DMS114 treated with DMSO at 0.1 percent for 48 hours (cell line): Measurements from ENCODE around the gene PRDM1.

ENCODE experiments used
- DNase-seq: peaks from one replicate; lab custom pipeline; 2025; ENCODE audit not compliant: unreplicated experiment; lab: John Stamatoyannopoulos, UW

The PRDM1 gene

GRCh38 chr6:106069478-106069877, 16.7 kb upstream of the PRDM1 start:
- DNase-seq: no peak

- DNase-seq: no peak
Measured at GRCh38 chr6:106070636-106071035, 15.5 kb upstream of the PRDM1 start.

DNA sequence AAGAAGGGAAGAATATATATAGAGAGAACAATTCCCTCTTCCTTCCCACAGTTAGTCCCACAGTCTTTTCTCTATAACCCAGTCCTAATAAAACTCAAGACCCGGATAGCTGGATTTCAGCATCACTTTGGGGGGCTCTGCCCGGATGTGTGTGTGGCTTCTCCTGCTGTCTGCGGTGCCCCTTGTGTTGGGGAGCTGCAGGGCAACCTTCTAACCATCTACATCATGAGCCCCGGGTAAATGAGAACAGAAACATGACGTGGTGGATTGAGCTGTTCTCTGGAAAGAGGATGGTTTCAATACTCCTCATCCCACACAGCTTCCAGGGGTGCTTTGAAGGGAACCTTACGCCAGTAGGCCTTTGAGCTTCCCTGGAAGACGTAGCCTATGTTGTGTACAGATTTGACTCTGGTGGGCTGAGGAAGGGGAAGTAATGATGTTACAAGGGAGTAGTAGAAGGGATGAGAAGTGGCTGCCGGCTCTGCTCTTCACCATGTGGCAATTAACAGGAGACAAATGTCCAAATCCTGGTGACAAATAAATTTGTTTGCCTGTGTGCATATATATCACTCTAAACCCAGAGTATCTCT, 13.5 kb upstream of the PRDM1 start:
- no peak for DNase-seq

GRCh38 chr6:106074146-106074545, 12.0 kb upstream of the PRDM1 start:
- DNase-seq: no peak

- DNase-seq: no peak
Measured at GRCh38 chr6:106076139-106076538, 10.0 kb upstream of the PRDM1 start.

DNA sequence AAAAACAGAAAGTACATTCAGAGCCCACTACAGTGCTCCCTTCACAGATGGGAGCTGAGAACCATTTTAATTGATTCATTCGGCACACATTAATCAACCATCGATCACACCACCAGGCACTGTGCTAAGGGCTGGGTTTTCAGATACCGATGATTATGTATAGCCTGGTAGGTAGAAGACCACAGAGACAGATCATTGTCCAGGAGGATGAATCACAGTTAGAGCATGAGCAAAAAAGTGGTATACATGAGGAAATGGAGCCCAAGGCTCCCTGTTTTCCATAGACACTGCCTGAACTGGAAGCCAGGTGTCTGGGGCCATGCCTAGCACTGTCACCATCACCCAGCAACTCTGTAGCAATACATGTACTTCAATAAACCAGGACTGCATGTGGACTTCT, 9.0 kb upstream of the PRDM1 start:
- DNase-seq: no peak

- no peak for DNase-seq
Measured at GRCh38 chr6:106077881-106078280, 8.3 kb upstream of the PRDM1 start.

DNA sequence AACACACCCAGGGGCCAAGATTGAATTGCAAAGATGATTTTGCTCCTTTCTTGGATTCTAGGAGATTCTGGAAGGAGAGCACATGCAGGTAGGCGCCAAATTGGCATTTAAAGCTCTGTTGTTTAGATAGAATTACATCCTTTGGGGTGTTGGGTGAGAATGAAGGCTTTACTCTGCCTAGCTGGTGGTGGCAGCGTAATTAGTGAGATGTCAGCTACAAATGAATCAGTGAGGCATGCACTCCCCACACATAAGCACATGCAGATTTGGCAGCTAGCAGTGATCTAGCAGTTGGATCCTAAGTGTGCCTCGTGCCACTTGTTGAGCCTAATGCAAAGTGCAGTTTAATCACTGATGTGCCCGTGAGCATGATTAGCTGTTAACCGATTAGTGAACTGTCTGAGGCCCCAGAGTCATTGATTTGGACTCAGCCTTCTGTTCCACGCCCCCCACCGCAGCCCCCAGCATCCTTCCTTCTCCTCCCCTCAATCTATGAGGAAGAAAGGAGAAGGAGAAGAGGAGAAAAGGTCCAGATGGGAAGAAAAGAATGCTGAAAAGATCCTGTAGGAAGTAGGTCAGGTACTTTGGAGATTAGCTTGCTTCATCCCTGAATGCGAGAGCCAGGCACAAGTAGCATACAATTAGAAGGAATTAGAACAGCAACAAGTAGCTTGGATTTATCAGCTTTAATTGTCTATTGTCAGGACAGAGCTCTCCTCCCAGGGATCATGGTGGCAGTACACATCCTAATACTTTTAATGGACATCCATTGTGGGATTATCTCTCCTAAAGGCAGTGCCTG, 6.0 kb upstream of the PRDM1 start:
- DNase-seq: no peak

GRCh38 chr6:106080763-106081095, 5.4 kb upstream of the PRDM1 start:
- no peak for DNase-seq

DNA sequence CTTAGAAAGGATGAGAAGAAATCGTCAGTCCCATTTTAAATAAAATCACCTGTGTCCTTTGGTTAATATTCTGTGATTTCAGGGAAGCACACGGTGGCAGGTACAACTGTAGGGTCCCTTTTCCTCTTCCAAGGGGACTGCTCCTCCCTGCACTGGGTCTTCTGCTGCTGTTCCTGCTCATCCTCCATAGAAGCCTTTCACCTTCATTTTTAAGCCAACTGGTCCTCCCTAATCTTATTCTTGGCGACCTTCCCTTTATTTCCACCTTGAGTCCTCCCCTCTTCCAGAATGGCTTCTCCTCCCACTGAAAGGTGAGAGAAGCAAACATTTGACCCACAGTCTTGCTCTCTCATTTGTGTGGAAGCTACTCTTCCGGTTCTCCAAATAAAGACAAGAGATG, 4.4 kb upstream of the PRDM1 start:
- no peak for DNase-seq

DNA sequence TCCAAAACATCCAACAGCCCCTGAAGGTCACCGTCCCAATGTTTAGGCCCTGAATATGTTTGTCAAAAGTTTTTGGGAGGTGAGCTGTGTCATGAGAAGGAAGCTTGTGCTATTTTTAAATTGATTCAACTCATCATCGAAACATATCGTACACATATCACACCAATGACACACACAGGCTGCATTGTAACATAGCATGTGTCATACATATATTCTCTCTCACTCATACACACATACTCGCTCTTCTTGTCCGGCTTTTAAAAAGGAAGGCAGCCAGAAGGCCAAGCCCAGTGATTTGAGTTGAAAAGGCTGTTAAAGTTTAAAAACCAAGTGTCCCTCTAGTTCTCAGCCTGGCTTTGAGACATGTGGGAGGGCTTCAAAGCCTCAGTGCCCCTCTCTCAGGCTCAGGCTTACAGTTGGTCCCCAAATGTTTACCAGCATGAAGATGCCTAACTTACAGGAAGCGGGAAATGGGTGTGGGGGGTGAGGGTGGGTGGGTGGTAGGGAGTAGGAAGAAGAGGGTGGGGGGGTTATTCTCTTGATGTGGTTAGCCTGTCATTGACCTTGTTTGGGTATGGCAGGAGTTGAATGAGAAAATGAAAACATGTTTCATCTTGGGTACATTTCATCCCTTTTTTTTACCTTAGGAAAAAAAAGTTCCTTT, 3.3 kb upstream of the PRDM1 start:
- DNase-seq: no peak

GRCh38 chr6:106083618-106084017, 2.5 kb upstream of the PRDM1 start:
- no peak for DNase-seq

DNA sequence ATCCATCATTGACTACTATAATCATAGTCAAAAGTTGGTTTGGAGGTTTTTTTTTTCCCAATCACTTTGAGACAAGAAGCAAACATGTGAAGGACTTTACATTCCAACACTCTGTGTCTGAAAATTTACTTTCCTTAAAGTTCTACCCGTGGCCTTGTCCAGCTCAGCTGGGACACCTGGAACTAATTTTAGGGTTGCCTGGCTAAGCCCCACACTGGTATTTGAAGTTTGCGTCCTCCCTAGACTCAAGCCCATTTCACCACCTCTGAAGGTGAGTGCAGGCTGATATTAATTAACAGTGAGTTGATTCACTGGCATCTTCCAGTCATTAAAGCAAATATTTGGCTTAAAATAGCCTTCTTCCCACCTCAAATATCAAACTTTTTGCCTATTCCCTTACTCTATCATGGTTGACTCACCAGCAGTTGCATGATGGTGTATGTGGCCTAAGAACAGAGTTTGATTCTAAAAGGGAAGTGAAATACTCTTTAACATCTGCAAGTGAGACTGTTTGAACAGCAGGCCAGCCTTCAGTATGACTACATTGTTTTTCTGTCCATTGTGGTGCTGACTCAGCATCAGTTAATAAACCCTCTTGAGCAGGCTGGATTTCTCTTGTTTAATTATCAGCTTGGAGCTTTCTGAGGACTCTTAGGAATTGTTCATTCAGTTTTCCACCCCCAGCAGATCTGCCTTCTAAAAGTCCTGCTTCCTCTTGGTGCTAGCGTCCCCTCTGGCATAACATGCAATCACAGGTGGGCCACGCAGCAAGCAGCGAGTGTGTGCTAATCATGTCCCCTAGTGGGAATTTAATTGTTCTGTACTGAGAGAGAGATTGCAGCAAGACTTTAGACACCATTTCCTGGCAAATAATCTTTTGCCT, 1.8 kb upstream of the PRDM1 start:
- DNase-seq: no peak

- no peak for DNase-seq
Measured at GRCh38 chr6:106084989-106085691, 996 bp upstream of the PRDM1 start.

GRCh38 chr6:106085692-106085983, 498 bp upstream of the PRDM1 start:
- DNase-seq: no peak

DNA sequence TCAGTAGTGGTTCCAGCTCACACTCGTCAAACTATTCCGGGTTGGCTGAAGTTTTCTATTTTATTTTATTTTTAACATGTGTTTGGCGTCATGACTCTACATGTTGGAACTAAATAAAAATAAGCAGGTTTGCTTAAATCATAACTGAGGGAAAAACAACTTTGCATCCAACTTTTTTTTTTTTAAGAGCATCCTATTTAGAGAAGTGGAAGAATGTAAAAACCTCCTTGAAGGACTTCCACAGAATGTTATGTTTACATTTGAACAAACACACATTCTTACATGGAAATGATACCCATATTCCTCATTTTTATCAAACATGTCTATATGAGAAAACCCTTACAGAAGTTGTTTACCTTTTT, 659 bp downstream of the PRDM1 start:
- DNase-seq: no peak

DNA sequence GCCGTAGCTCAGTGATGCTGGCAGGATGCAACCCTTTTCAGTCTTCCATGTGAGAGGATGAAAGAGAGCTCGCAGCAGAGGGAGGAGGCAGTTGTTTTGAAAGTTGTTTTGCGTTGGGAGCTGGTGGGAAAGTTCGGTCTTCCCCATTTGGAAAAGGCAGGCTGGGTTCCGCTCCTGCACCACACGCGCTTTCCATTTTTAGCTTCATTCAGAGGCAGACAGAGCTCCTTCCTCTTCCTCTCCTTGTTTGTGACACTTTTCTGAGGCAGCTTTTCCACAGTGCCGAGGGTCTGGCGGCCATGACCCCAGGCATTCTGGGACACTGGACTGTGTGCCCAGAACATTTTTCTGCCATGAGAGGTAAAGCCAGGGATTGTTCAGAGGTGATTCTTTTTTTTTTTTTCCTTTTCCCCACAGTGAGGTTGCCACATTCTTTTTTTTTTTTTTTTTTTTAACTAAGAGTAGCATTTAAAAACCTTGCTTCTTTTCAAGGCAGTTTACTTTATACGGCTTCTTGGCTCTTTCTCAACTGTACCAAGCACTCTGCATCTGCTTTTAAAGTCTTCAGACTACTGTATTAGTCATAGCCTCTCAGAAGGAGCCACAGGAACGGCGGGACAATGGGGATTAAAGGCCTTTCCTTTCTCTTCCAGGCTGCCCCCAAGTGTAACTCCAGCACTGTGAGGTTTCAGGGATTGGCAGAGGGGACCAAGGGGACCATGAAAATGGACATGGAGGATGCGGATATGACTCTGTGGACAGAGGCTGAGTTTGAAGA, 1.6 kb downstream of the PRDM1 start:
- no peak for DNase-seq

GRCh38 chr6:106090001-106090400, 3.9 kb downstream of the PRDM1 start:
- no peak for DNase-seq

DNA sequence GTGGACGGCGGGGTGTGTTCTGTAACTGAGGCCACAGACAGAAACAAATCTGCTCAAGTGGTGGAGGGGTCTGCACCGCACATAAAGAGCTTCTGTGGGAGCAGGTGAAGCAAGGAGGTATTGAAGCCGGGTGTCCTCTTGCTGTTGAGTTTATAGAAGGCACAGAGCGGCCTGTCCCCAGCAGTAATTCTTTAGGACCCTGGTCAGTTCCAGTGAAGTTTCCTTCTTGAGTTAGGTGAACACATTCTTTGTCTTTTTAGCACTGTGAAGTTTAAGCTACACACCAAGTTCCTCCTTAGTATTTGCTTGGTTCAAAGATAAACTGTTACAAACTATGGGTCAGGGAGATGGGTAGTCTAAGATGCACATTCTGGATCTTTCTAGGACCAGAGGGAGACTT, 6.1 kb downstream of the PRDM1 start:
- no peak for DNase-seq

DNA sequence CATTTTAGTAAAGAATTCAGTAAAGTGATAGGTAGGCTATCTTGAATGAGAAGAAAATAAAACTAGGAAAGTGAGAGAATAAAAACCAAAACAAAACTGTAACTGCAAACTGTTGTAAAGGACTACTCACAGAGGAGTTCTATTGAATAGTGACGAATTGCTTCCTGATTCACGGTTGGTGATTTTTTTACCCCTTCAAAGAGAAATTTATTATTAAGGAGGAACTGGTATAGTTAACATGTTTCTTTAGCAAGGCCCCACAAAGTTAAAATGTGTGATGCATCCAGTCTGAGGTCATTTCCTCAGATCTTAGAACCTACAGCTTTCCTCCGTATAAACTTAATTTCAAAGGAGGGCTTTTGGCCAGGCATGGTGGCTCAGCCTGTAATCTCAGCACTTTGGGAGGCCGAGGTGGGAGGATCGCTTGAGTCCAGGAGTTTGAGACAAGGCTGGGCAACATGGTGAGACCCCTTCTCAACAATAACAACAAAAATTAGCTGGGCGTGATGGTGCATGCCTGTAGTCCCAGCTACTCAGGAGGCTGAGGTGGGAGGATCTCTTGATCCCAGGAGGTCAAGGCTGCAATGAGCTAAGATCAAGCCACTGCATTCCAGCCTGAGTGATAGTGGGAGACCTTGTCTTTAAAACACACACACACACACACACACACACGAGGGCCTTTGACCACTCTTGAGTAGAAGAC, 8.3 kb downstream of the PRDM1 start:
- DNase-seq: no peak
